ENCODE results near the gene CAVIN2. TPM values are rescaled to one million over a fixed set of nuclear protein-coding genes. Genes with fewer than 3 reads are reported as not detected.

Gene CAVIN2
- total RNA-seq, 2 donors from 2014 or later, result 10.9 to 15.8 TPM

DNA sequence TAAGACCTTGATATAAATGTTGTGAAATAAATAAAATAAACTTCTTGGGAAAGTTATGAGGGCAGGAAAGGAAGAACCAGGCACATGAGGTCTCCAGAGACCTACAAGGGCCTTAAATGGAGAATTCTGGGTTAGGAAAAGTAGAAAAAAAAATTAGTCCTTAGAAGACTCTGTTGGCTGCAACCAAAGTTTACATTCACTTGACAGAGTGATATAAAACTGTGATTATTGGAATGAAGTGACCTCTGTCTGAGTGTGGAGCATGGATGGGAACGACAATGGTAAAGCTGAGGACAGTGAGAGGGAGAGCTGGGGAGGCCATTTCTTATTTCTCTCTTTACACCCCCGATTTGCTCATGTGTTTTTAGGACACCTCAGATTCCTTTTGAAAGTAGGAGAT, 29.0 kb upstream of the CAVIN2 start:
- Histone ChIP-seq H3K4me3 (no peak overlapping the region), H3K36me3 (replicated peaks in 1 of 2; ENCODE audit: insufficient read depth in 1 of 2, low read depth in 2 of 2) (no peaks in the 10 kb centered on the region), H3K27ac (no peak overlapping the region), H3K4me1 (no peaks in the 10 kb centered on the region), H3K27me3 (no peaks in the 10 kb centered on the region), H3K9me3 (no peaks in the 10 kb centered on the region)
- WGBS, 2 donors, result 56 to 78% methylated on average over 2 of the region's 2 CpGs
- DNase-seq (no peak), ATAC-seq (no peak)
- intact Hi-C loops (cut with DNase I), result no loop called here
- TF ChIP-seq POLR2A (IDR thresholded peaks at IDR 0.05) (no peak), CTCF (IDR thresholded peaks at IDR 0.05) (no peak)

- Histone ChIP-seq H3K9me3 (no peaks in the 10 kb centered on the region), H3K27ac (no peak overlapping the region), H3K4me1 (peaks cover 19% of the 10 kb centered on the region), H3K4me3 (no peak overlapping the region), H3K27me3 (no peaks in the 10 kb centered on the region), H3K36me3 (replicated peaks in 1 of 2; ENCODE audit: insufficient read depth in 1 of 2, low read depth in 2 of 2) (no peaks in the 10 kb centered on the region)
- TF ChIP-seq CTCF (IDR thresholded peaks at IDR 0.05) (no peak), POLR2A (IDR thresholded peaks at IDR 0.05) (no peak)
- intact Hi-C loops (cut with DNase I), result no loop called here
- ATAC-seq, result no peak
- no peak for DNase-seq
Measured at GRCh38 chr2:191870744-191871143, 23.9 kb upstream of the CAVIN2 start.

- H3K27me3 ChIP-seq, result no peaks in the 10 kb centered on the region
- DNase-seq, result no peak
- intact Hi-C loops (cut with DNase I), result no loop called here
- ATAC-seq, result no peak
- WGBS, 2 donors, result 68 to 71% methylated on average over 4 of the region's 4 CpGs
- no peaks in the 10 kb centered on the region for H3K36me3 ChIP-seq (replicated peaks in 1 of 2; ENCODE audit: insufficient read depth in 1 of 2, low read depth in 2 of 2)
- H3K9me3 ChIP-seq, result no peaks in the 10 kb centered on the region
- TF ChIP-seq CTCF (IDR thresholded peaks at IDR 0.05) (no peak), POLR2A (IDR thresholded peaks at IDR 0.05) (no peak)
- peaks cover 22% of the 10 kb centered on the region for H3K4me1 ChIP-seq
- H3K4me3 ChIP-seq, result no peak overlapping the region
- H3K27ac ChIP-seq, result no peak overlapping the region
Measured at GRCh38 chr2:191869781-191870180, 22.9 kb upstream of the CAVIN2 start.

GRCh38 chr2:191869178-191869577, 22.3 kb upstream of the CAVIN2 start:
- DNase-seq, result no peak
- H3K4me3 ChIP-seq, result no peak overlapping the region
- H3K4me1 ChIP-seq, result peaks cover 25% of the 10 kb centered on the region
- intact Hi-C loops (cut with DNase I), result no loop called here
- TF ChIP-seq CTCF (IDR thresholded peaks at IDR 0.05), result no peak
- TF ChIP-seq POLR2A (IDR thresholded peaks at IDR 0.05), result no peak
- 44 to 66% methylated on average over 6 of the region's 6 CpGs for WGBS, 2 donors
- no peaks in the 10 kb centered on the region for H3K9me3 ChIP-seq
- H3K27me3 ChIP-seq, result no peaks in the 10 kb centered on the region
- H3K27ac ChIP-seq, result no peak overlapping the region
- no peak for ATAC-seq
- no peaks in the 10 kb centered on the region for H3K36me3 ChIP-seq (replicated peaks in 1 of 2; ENCODE audit: insufficient read depth in 1 of 2, low read depth in 2 of 2)

GRCh38 chr2:191867507-191867847, 20.6 kb upstream of the CAVIN2 start:
- Histone ChIP-seq H3K36me3 (replicated peaks in 1 of 2; ENCODE audit: insufficient read depth in 1 of 2, low read depth in 2 of 2) (no peaks in the 10 kb centered on the region), H3K27ac (peak overlapping the region in 3 of 4 donors; percentile 66 to 73 (median 72)), H3K27me3 (no peaks in the 10 kb centered on the region), H3K4me1 (peaks cover 25% of the 10 kb centered on the region), H3K9me3 (no peaks in the 10 kb centered on the region), H3K4me3 (no peak overlapping the region)
- no peak for DNase-seq
- intact Hi-C loops (cut with DNase I), result no loop called here
- 88% methylated on average over 1 of the region's 1 CpG for WGBS, 2 donors
- no peak for ATAC-seq
- no peak for TF ChIP-seq POLR2A (IDR thresholded peaks at IDR 0.05)
- no peak for TF ChIP-seq CTCF (IDR thresholded peaks at IDR 0.05)

Measured in body of pancreas (tissue), 4 donors.